HG03439 (cell line): ENCODE measurements around the gene PIGS.
"Not testable (repeated sequence)": the region's sequence is repeated elsewhere in the genome, so short reads cannot be mapped to it uniquely, and the experiment has no call there.

ENCODE experiments used
- ATAC-seq: cut with Tn5 transposase; IDR thresholded peaks from one replicate; pipeline ENCODE4 v1.9.1; 2021; ENCODE audit warnings: mild to moderate bottlenecking, moderate library complexity; ENCODE audit not compliant: unreplicated experiment

PIGS gene

GRCh38 chr17:28532050-28532960 is 39.0 kb downstream of the PIGS start:
- ATAC-seq, result no peak

DNA sequence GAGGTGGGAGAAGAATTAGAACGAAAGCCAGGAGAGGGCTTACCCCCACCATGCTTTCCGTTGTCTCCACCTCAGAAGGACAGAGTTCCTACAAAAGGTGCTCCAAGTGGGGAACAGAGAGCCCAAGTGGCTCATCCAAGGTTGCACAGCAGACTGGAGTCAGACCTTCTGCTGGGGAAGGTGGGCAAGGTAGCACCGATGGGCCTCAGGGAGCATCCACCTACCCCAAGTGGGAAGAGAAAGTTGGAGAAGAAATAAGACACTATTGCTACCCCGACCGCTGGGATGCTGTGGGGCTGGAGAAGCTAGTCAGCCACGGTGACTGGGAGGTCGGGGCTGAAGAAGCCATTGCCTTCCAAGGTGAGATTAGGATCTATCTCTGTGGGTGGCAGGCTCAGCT is 40.4 kb downstream of the PIGS start:
- no peak for ATAC-seq

DNA sequence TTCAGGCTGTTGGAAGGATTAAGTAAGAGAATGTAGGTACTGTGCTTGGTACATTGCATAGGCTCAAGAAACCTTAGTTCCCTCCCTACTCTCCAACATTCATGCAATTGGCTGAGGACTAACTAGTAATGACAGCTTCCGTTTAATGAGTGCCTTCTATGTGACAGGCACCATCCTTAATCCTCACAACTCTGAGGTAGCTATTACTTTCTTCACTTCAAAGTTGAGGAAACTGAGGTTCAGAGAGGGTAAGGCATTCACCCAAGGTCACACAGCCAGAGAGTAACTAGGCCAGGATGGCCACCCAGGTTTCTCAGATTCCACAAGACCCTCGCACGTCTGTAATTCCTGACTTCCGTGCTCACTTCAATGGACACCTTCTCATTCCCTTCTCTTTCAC is 41.1 kb downstream of the PIGS start:
- ATAC-seq, result no peak

DNA sequence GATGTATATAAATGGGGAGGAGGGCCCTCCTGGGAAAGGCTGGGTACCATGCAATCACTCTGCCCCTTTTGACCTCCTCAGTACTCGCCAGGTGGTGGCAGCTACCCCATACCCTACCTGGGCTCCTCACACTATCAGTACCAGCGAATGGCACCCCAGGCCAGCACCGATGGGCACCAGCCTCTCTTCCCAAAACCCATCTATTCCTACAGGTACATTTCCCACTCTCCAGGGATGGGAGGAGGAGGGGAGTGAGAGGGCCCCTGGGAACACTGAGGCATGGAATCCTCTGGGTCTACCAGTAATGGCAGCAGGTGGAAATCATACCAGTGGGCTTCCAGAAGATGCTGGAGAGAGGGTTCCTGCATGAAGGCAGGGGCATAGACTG is 42.3 kb downstream of the PIGS start:
- ATAC-seq, result no peak

GRCh38 chr17:28528327-28529012 is 42.9 kb downstream of the PIGS start:
- no peak for ATAC-seq

GRCh38 chr17:28527859-28528258 is 43.5 kb downstream of the PIGS start:
- no peak for ATAC-seq

DNA sequence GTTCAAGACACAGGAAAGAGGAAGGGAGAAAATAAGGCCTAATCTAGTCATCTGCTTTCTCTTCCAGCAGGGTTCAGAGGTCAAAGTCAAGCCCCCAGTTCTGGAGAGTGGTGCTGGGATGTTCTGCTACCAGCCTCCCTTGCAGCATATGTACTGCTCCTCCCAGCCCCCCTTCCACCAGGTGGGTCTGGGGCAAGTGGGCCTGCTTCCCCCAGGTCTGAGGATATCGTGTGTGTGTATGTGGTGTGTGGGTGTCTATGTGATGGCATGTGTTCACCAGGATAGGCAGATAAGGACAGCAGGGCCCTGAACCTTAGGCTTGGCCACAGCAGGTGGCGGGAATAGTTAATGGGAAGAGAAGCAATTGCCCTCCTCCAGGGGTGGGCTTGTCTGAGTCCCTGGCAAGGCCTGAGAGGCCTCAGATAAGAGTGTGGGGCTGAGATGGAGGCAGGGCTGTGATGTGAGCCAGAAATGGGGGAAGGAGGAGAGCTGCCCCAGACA is 44.1 kb downstream of the PIGS start:
- no peak for ATAC-seq

DNA sequence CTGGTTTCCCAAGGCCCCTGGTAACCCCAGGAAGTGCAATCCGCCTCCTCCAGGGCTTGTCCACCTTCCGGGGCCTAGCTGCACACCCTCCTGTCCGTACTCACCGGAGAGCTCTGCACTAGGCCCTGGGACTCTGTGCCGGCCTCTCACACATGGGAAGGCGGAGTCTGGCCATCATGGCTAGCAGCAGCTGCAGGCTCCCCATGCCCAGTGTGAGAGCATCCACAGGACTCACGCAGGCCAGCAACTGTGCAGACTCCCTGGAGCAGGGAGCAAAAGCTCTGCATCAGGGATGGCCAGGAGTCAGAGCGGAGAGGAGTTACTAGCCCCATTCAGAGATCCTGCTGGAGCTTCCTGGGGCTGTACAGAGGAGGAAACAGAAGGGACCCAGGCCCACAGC is 44.9 kb downstream of the PIGS start:
- ATAC-seq, result no peak

- ATAC-seq, result no peak
Observed at GRCh38 chr17:28524476-28525424, 46.6 kb downstream of the PIGS start.

- ATAC-seq, result no peak
Observed at GRCh38 chr17:28523876-28524275, 47.4 kb downstream of the PIGS start.

GRCh38 chr17:28523186-28523585 is 48.1 kb downstream of the PIGS start:
- no peak for ATAC-seq

DNA sequence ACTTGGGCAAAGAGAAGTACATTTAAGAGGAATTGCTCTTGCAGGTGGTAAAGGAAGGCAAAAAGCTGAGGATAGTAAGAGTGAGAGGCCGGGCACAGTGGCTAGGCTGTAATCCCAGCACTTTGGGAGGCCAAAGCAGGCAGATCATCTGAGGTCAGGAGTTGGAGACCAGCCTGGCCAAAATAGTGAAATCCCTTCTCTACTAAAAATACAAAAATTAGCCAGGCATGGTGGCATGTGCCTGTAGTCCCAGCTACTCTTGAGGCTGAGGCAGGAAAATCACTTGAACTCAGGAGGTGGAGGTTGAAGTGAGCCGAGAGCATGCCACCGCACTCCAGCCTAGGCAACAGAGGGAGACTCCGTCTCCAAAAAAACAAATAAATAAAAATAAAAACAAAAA is 49.0 kb downstream of the PIGS start:
- ATAC-seq, result not testable (repeated sequence)

DNA sequence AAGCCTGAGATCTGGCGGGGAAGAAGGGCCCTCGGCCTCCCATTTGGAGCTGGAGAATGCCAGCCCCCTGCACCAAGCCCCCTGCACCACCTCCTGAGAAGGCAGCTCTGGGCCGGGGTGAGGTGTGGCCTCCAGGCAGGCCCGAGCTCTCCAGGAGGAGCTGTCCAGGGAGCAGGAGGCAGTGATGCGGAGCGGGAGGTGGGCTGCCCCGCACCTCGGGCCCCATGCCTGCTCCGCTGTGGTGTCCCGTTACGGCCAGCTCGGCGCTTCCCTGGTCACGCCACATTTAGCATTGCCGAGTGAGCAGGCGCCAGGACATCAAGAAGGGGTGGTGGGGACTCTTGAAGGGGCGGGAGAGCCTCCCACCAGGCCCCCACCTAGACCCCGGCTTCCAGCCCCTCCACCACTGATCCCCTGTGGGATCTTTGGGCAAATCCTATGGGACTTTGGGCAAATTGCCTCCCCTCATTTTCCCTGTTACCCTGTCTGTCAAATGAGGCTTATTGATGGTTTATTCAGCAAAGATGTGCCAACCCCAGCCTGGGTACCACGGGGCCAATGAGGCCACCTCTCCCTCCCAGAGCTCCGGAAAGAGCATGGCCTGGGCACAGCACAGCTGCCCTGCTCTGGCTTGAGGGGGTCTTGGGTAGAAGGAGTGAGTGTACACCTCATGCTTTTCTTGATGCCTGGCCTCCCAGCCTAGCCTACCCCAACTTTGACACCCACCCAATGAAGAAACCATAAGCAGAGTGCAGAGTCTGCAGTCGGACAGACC is 49.8 kb downstream of the PIGS start:
- no peak for ATAC-seq

GRCh38 chr17:28520687-28521086 is 50.6 kb downstream of the PIGS start:
- no peak for ATAC-seq

DNA sequence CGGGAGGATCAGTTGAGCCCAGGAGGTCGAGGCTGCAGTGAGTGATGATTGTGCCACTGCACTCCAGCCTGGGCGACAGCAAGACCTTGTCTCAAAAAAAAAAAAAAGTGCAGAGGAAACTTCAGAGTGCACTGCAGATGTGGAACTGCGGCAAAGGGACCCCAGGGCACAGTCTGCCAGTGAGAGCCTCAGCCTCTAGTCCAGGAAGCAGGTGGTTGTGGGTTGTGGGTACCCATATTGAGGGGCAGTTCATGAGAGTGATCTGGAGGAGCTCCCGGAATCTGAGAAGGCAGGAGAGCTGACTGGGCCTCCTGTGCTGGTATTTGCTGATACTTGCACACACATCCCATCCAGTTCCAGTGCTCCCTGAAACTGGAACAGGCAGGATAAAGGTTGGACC is 52.1 kb downstream of the PIGS start:
- ATAC-seq, result no peak

DNA sequence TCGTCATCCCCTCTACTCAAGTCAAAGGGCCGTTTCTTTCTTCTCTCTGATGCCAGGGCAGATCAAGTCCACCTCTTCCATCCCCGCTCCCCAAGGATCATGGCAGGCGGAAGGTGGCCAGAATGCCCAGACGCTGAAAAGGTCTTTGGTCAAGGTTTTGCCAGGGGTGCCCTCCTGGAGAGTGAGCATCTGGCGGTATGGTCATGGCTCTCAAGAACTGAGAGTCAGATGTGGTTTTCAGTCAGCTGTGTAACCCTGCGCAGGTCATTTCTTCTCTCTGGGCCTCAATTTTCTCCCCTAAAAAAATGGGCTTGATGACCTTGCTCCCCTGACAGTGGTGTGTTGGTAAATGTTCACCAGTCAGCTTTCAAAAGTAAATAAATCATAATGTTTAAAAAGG is 52.7 kb downstream of the PIGS start:
- ATAC-seq, result no peak

GRCh38 chr17:28518132-28518531 is 53.2 kb downstream of the PIGS start:
- no peak for ATAC-seq

GRCh38 chr17:28515518-28515917 is 55.8 kb downstream of the PIGS start:
- no peak for ATAC-seq

GRCh38 chr17:28514561-28515002 is 56.7 kb downstream of the PIGS start:
- no peak for ATAC-seq

DNA sequence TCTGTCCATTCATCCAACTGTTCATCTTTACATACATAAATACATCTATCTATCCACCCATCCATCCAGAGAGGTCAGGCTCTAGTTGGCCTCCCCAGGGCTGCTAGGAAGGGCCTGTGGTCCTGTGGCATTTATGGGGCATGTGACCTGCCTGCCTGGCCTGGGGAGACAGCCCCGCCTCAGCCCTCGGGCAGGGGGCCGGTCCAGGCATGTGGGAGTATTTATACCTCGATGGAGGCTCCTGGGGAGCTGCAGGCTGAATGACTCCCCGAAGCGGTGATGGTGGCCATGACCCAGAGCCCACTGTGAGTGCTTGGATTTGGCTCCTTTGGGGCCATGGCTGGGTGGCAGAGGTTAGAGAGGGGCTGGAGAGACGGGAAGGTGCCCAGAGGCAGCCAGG is 57.8 kb downstream of the PIGS start:
- ATAC-seq, result no peak
